Neural cell (in vitro differentiated cells): ENCODE data around the gene ATP9B. TPM values are rescaled to one million over a fixed set of nuclear protein-coding genes. Genes with fewer than 3 reads are reported as not detected.
"Not testable (repeated sequence)": the region's sequence is repeated elsewhere in the genome, so short reads cannot be mapped to it uniquely, and the experiment has no call there.

Source experiments
- H2AFZ ChIP-seq: fragments of 200-600, 300-800 bp; sonication (generic), shearing (Covaris generic); 2 replicates; pipeline ENCODE4 v1.6.0; 2014; ENCODE audit warnings: low read depth, mild to moderate bottlenecking, antibody characterized with exemption, low read length, moderate library complexity
- H3F3A ChIP-seq: fragments of 200-600 bp; shearing (Covaris generic); 2 replicates; pipeline ENCODE4 v1.6.1; 2016; ENCODE audit warnings: mild to moderate bottlenecking, moderate library complexity, mixed read lengths, antibody characterized with exemption, low read length; ENCODE audit not compliant: insufficient read depth, poor library complexity, severe bottlenecking
- H3K27ac ChIP-seq: fragments of 200-600, 300-800 bp; sonication (generic), shearing (Covaris generic); 2 replicates; pipeline ENCODE4 v1.5.1; 2014; ENCODE audit warnings: mild to moderate bottlenecking, low read length, moderate library complexity
- H3K27me3 ChIP-seq: fragments of 300-800, 200-600 bp; sonication (generic), shearing (Covaris generic); 2 replicates; pipeline ENCODE4 v1.6.0; 2014; ENCODE audit warnings: mild to moderate bottlenecking, low read depth, low read length, moderate library complexity; ENCODE audit not compliant: insufficient read depth
- H3K36me3 ChIP-seq: fragments of 300-800, 200-600 bp; sonication (generic), shearing (Covaris generic); 2 replicates; pipeline ENCODE4 v1.5.1; 2014; ENCODE audit warnings: mild to moderate bottlenecking, antibody characterized with exemption, low read length, moderate library complexity; ENCODE audit not compliant: insufficient read depth
- H3K4me2 ChIP-seq: fragments of 300-800, 200-600 bp; sonication (generic), shearing (Covaris generic); 2 replicates; pipeline ENCODE4 v1.6.0; 2014; ENCODE audit warnings: mild to moderate bottlenecking, low read length
- H3K4me3 ChIP-seq: fragments of 300-800, 200-600 bp; sonication (generic), shearing (Covaris generic); 2 replicates; pipeline ENCODE4 v1.5.1; 2014; ENCODE audit warnings: mild to moderate bottlenecking, low read length, moderate library complexity
- H3K79me2 ChIP-seq: fragments of 200-600 bp; shearing (Covaris generic); replicated peaks from 2 replicates; pipeline ENCODE4 v1.6.0; 2014; ENCODE audit warnings: mild to moderate bottlenecking, low read length, moderate library complexity; ENCODE audit not compliant: insufficient read depth
- H3K9ac ChIP-seq: fragments of 300-800, 200-600 bp; sonication (generic), shearing (Covaris generic); 2 replicates; pipeline ENCODE4 v1.6.1; 2016; ENCODE audit warnings: mild to moderate bottlenecking, low read length, mixed read lengths
- H3K9me2 ChIP-seq: fragments of 200-600 bp; shearing (Covaris generic); 2 replicates; pipeline ENCODE4 v1.6.1; 2016; ENCODE audit warnings: mild to moderate bottlenecking, low read length, mixed read lengths; ENCODE audit not compliant: insufficient read depth
- H3K9me3 ChIP-seq: fragments of 200-600, 300-800 bp; sonication (generic), shearing (Covaris generic); 2 replicates; pipeline ENCODE4 v1.6.1; 2016; ENCODE audit warnings: mild to moderate bottlenecking, mixed run types, low read length, moderate library complexity, mixed read lengths
- H4K20me1 ChIP-seq: fragments of 200-600 bp; shearing (Covaris generic); 2 replicates; pipeline ENCODE4 v1.6.1; 2016; ENCODE audit warnings: mild to moderate bottlenecking, mixed run types; ENCODE audit not compliant: insufficient read depth
- CTCF ChIP-seq: fragments of 450-650 bp; IDR thresholded peaks from 2 replicates; pipeline ENCODE4 v1.5.1; 2014; ENCODE audit warnings: antibody characterized with exemption, mild to moderate bottlenecking, moderate library complexity; ENCODE audit not compliant: poor library complexity, severe bottlenecking
- EP300 ChIP-seq: fragments of 450-650 bp; conservative IDR thresholded peaks from 2 replicates; pipeline ENCODE4 v1.6.1; 2014; ENCODE audit warnings: antibody characterized with exemption, mild to moderate bottlenecking, moderate library complexity; ENCODE audit not compliant: poor library complexity, severe bottlenecking
- EZH2 ChIP-seq: fragments of 200-600, 300-800 bp; shearing (Covaris generic), sonication (generic); IDR thresholded peaks from 2 replicates; pipeline ENCODE4 v1.6.1; 2014; ENCODE audit warnings: antibody characterized with exemption, low read length, borderline replicate concordance, mild to moderate bottlenecking; ENCODE audit not compliant: insufficient read depth, poor library complexity, severe bottlenecking
- MXI1 ChIP-seq: fragments of 450-650 bp; conservative IDR thresholded peaks from 2 replicates; pipeline ENCODE4 v1.6.1; 2014; ENCODE audit warnings: antibody characterized with exemption, mild to moderate bottlenecking; ENCODE audit not compliant: poor library complexity, severe bottlenecking
- POLR2AphosphoS5 ChIP-seq: IDR thresholded peaks from 2 replicates; pipeline ENCODE4 v1.6.1; 2012
- RAD21 ChIP-seq: fragments of 450-650 bp; conservative IDR thresholded peaks from 2 replicates; pipeline ENCODE4 v1.6.1; 2014; ENCODE audit warnings: antibody characterized with exemption, mild to moderate bottlenecking, moderate library complexity
- REST ChIP-seq: IDR thresholded peaks from 2 replicates; pipeline ENCODE4 v1.6.1; 2012; ENCODE audit warnings: borderline replicate concordance
- SMC3 ChIP-seq: fragments of 450-650 bp; conservative IDR thresholded peaks from 2 replicates; pipeline ENCODE4 v1.6.1; 2014; ENCODE audit warnings: antibody characterized with exemption, mild to moderate bottlenecking, moderate library complexity; ENCODE audit not compliant: poor library complexity
- TAF1 ChIP-seq: IDR thresholded peaks from 2 replicates; pipeline ENCODE4 v1.6.1; 2012; ENCODE audit warnings: low read depth
- polyA plus RNA-seq: library from polyadenylated mRNA; depleted of rRNA; stranded (reverse); fragments of >200 nt; gene quantifications from 2 replicates; pipeline ENCODE4 v1.2.3, GENCODE V29; 2014

ATP9B gene
- polyA plus RNA-seq, 1 donor from 2014 or later: 15.4 TPM

GRCh38 chr18:79290409-79290808 is 221.2 kb downstream of the ATP9B start:
- H3F3A ChIP-seq, H2AFZ ChIP-seq, H3K9me3 ChIP-seq, H3K9ac ChIP-seq, H3K79me2 ChIP-seq, H3K4me2 ChIP-seq, H3K36me3 ChIP-seq, H3K9me2 ChIP-seq, H4K20me1 ChIP-seq, H3K27ac ChIP-seq, H3K27me3 ChIP-seq, H3K4me3 ChIP-seq: not testable (repeated sequence)

- no peaks in the 10 kb centered on the region for H3K9me2 ChIP-seq
- H2AFZ ChIP-seq: no peak overlapping the region
- H3K9me3 ChIP-seq: no peaks in the 10 kb centered on the region
- H3K27me3 ChIP-seq: no peaks in the 10 kb centered on the region
- H3K79me2 ChIP-seq: no peaks in the 10 kb centered on the region
- TF ChIP-seq SMC3: no peak
- TF ChIP-seq TAF1: no peak
- no peaks in the 10 kb centered on the region for H3F3A ChIP-seq
- no peaks in the 10 kb centered on the region for H4K20me1 ChIP-seq
- H3K4me3 ChIP-seq: no peak overlapping the region
- no peak overlapping the region for H3K9ac ChIP-seq
- H3K4me2 ChIP-seq: no peak overlapping the region
- no peaks in the 10 kb centered on the region for H3K36me3 ChIP-seq
- H3K27ac ChIP-seq: no peak overlapping the region
Measured at GRCh38 chr18:79290876-79291275, 221.7 kb downstream of the ATP9B start.

GRCh38 chr18:79294235-79294634 is 225.0 kb downstream of the ATP9B start:
- H3K79me2 ChIP-seq: no peaks in the 10 kb centered on the region
- no peak overlapping the region for H3K9ac ChIP-seq

More at GRCh38 chr18:79294235-79294634, 225.0 kb downstream of the ATP9B start:
- Histone ChIP-seq H4K20me1 (no peaks in the 10 kb centered on the region), H2AFZ (no peak overlapping the region), H3K9me3 (no peaks in the 10 kb centered on the region), H3F3A (no peaks in the 10 kb centered on the region), H3K4me2 (no peak overlapping the region), H3K9me2 (no peaks in the 10 kb centered on the region), H3K27me3 (no peaks in the 10 kb centered on the region), H3K36me3 (no peaks in the 10 kb centered on the region), H3K4me3 (no peak overlapping the region), H3K27ac (no peak overlapping the region)
- TF ChIP-seq EZH2 (no peak), REST (no peak), TAF1 (no peak), POLR2AphosphoS5 (no peak), CTCF (no peak), RAD21 (no peak), EP300 (no peak), SMC3 (no peak), MXI1 (no peak)
